ENCODE data around the gene STARD7. TPM values are rescaled to one million over a fixed set of nuclear protein-coding genes. Genes with fewer than 3 reads are reported as not detected.
A peak's percentile ranks its signal among the peaks of the same experiment; 100 is the strongest.

The STARD7 gene
- total RNA-seq, 3 donors from 2014 or later: 118 to 123 (median 122) TPM

GRCh38 chr2:96152304-96153161, 56.1 kb downstream of the STARD7 start:
- DNase-seq (peak in 1 of 3 donors; percentile 16), ATAC-seq (no peak)
- TF ChIP-seq CTCF (IDR thresholded peaks at IDR 0.05): no peak
- peaks cover 3% of the 10 kb centered on the region for H3K4me1 ChIP-seq (ENCODE audit: low read depth)
- no peaks in the 10 kb centered on the region for H3K36me3 ChIP-seq (ENCODE audit: low read depth)
- no peaks in the 10 kb centered on the region for H3K9me3 ChIP-seq
- intact Hi-C loops (cut with DNase I, micrococcal nuclease): no loop called here
- no peak overlapping the region for H3K4me3 ChIP-seq

GRCh38 chr2:96151595-96152303, 56.9 kb downstream of the STARD7 start:
- Histone ChIP-seq H3K9me3 (no peaks in the 10 kb centered on the region), H3K4me3 (no peak overlapping the region), H3K36me3 (ENCODE audit: low read depth) (no peaks in the 10 kb centered on the region), H3K4me1 (ENCODE audit: low read depth) (peaks cover 3% of the 10 kb centered on the region)
- ATAC-seq: no peak
- no peak for TF ChIP-seq CTCF (IDR thresholded peaks at IDR 0.05)
- intact Hi-C loops (cut with DNase I, micrococcal nuclease): no loop called here
- no peak for DNase-seq

- Histone ChIP-seq H3K4me3 (no peak overlapping the region), H3K9me3 (no peaks in the 10 kb centered on the region), H3K4me1 (ENCODE audit: low read depth) (peaks cover 6% of the 10 kb centered on the region), H3K36me3 (ENCODE audit: low read depth) (no peaks in the 10 kb centered on the region)
- no peak for TF ChIP-seq CTCF (IDR thresholded peaks at IDR 0.05)
- ATAC-seq (no peak), DNase-seq (no peak)
- intact Hi-C loops (cut with DNase I, micrococcal nuclease): no loop called here
Measured at GRCh38 chr2:96150791-96151594, 57.6 kb downstream of the STARD7 start.

- H3K4me1 ChIP-seq (ENCODE audit: low read depth): peaks cover 6% of the 10 kb centered on the region
- intact Hi-C loops (cut with DNase I, micrococcal nuclease): no loop called here
- DNase-seq (peak in 1 of 3 donors; percentile 11), ATAC-seq (no peak)
- no peak overlapping the region for H3K4me3 ChIP-seq
- no peaks in the 10 kb centered on the region for H3K36me3 ChIP-seq (ENCODE audit: low read depth)
- H3K9me3 ChIP-seq: no peaks in the 10 kb centered on the region
- TF ChIP-seq CTCF (IDR thresholded peaks at IDR 0.05): no peak
Measured at GRCh38 chr2:96150007-96150640, 58.5 kb downstream of the STARD7 start.
